Body of pancreas (tissue), 4 donors: ENCODE data around the gene HOXD3.

Experiments
- POLR2A ChIP-seq, 3 donors: fragments of 450-650 bp; IDR thresholded peaks; one replicate each; pipeline ENCODE4 v1.6.1; 2016; ENCODE audit warnings: antibody characterized with exemption in 3 of 3, mild to moderate bottlenecking in 2 of 3
- TF ChIP-seq, protein P1 (sequence below), 7 experiments: fragments of 450-650 bp in 4 of 7; fragments of 200-600 bp in 3 of 7; sonication (generic) in 3 of 7; IDR thresholded peaks; one replicate each; pipeline ENCODE4 v1.5.1; 2016 to 2019; ENCODE audit warnings: antibody characterized with exemption in 7 of 7

GRCh38 chr2:176206136-176206535 is 49.0 kb downstream of the HOXD3 start:
- TF ChIP-seq, protein P1, sequence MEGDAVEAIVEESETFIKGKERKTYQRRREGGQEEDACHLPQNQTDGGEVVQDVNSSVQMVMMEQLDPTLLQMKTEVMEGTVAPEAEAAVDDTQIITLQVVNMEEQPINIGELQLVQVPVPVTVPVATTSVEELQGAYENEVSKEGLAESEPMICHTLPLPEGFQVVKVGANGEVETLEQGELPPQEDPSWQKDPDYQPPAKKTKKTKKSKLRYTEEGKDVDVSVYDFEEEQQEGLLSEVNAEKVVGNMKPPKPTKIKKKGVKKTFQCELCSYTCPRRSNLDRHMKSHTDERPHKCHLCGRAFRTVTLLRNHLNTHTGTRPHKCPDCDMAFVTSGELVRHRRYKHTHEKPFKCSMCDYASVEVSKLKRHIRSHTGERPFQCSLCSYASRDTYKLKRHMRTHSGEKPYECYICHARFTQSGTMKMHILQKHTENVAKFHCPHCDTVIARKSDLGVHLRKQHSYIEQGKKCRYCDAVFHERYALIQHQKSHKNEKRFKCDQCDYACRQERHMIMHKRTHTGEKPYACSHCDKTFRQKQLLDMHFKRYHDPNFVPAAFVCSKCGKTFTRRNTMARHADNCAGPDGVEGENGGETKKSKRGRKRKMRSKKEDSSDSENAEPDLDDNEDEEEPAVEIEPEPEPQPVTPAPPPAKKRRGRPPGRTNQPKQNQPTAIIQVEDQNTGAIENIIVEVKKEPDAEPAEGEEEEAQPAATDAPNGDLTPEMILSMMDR (IDR thresholded peaks at IDR 0.05) = no peak
- TF ChIP-seq POLR2A (IDR thresholded peaks at IDR 0.05) = no peak
